ENCODE measurements around the gene EML6. TPM values are rescaled to one million over a fixed set of nuclear protein-coding genes. Genes with fewer than 3 reads are reported as not detected.

The EML6 gene
- total RNA-seq, 1 donor from 2014 or later = 10.4 TPM

DNA sequence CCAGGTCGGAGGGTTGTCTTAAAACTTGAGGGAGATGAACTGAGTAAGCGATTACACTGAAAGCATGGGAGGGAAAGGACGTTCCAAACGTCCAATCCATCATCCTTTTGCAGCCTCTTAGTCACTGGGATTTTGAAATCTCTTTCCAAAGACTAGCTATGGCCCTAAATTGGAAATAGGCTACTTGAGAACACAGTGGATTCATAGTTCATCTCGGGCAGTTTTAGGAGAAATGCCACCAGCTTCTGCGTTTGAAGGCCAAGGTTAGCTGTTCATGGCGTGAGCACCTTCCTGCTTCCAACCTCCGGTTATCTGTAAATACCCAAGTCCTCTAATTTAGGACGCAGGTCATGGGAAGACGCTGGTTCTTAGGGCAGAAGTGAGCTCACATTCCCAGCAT is 821 bp upstream of the EML6 start:
- peak overlapping the region; percentile 55 to 89 (median 81) for H3K9ac ChIP-seq (ENCODE audit: low read depth in 1 of 3, low read length in 3 of 3)
- peaks cover 8 to 17% (median 9%) of the 10 kb centered on the region in 3 donors for H3K4me1 ChIP-seq (ENCODE audit: control insufficient read depth in 3 of 3, insufficient read depth in 3 of 3, low read length in 3 of 3)
- H3K9me3 ChIP-seq (ENCODE audit: control insufficient read depth in 3 of 3, low read length in 3 of 3) = no peaks in the 10 kb centered on the region
- no peaks in the 10 kb centered on the region for H3K36me3 ChIP-seq (ENCODE audit: control insufficient read depth in 3 of 3, insufficient read depth in 3 of 3, low read length in 3 of 3)
- H3K27ac ChIP-seq (ENCODE audit: low read depth, low read length) = peak overlapping the region; percentile 33
- H3K4me3 ChIP-seq (ENCODE audit: low read length in 3 of 3) = peak overlapping the region; percentile 76 to 93 (median 86)
- H3K27me3 ChIP-seq (ENCODE audit: control insufficient read depth in 3 of 3, insufficient read depth in 3 of 3, low read length in 3 of 3) = peaks cover 0 to 3% (median 0%) of the 10 kb centered on the region in 3 donors

- peaks cover 0 to 3% (median 0%) of the 10 kb centered on the region in 3 donors for H3K27me3 ChIP-seq (ENCODE audit: control insufficient read depth in 3 of 3, insufficient read depth in 3 of 3, low read length in 3 of 3)
- H3K9me3 ChIP-seq (ENCODE audit: control insufficient read depth in 3 of 3, low read length in 3 of 3) = no peaks in the 10 kb centered on the region
- no peak overlapping the region for H3K27ac ChIP-seq (ENCODE audit: low read depth, low read length)
- peak overlapping the region; percentile 63 to 72 (median 71) for H3K9ac ChIP-seq (ENCODE audit: low read depth in 1 of 3, low read length in 3 of 3)
- H3K36me3 ChIP-seq (ENCODE audit: control insufficient read depth in 3 of 3, insufficient read depth in 3 of 3, low read length in 3 of 3) = no peaks in the 10 kb centered on the region
- peaks cover 8 to 17% (median 9%) of the 10 kb centered on the region in 3 donors for H3K4me1 ChIP-seq (ENCODE audit: control insufficient read depth in 3 of 3, insufficient read depth in 3 of 3, low read length in 3 of 3)
- peak overlapping the region; percentile 76 to 93 (median 80) for H3K4me3 ChIP-seq (ENCODE audit: low read length in 3 of 3)
Measured at GRCh38 chr2:54723996-54724559, 616 bp downstream of the EML6 start.

DNA sequence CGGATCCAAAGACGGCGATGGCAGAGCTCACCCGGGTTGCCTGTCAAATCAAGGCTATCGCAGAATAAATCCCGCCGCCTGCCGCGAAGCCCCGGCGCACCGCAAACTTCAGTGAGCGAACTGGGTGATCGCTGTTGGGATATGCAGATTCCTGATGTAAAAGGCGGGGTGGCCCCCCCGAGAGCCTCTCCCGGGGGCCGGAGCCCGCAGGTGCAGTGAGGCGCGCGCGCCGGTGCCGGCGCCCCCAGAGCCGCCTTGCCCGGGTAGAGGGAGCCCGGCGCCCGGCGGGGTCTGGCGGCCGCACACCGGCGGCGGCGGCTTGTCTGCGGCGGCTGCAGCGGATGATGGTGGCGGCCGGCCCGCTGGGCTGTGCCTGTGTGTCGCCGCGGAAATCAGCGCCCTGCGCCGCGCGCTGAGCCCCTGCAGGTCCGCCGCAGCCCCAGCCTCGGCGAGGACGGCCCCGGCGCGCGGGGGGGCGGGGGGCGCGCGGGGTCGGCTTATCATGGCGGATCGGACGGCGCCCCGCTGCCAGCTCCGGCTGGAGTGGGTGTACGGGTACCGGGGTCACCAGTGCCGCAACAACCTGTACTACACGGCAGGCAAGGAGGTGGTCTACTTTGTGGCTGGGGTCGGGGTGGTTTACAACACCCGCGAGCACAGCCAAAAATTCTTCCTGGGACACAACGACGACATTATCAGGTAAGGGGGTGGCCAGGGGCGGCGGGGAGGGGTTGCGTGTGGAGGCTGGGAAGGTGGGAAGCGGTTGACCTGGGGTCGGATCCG is 1.3 kb downstream of the EML6 start:
- H3K4me3 ChIP-seq (ENCODE audit: low read length in 3 of 3) = peak overlapping the region; percentile 76 to 93 (median 80)
- no peaks in the 10 kb centered on the region for H3K36me3 ChIP-seq (ENCODE audit: control insufficient read depth in 3 of 3, insufficient read depth in 3 of 3, low read length in 3 of 3)
- H3K4me1 ChIP-seq (ENCODE audit: control insufficient read depth in 3 of 3, insufficient read depth in 3 of 3, low read length in 3 of 3) = peaks cover 8 to 17% (median 9%) of the 10 kb centered on the region in 3 donors
- H3K9ac ChIP-seq (ENCODE audit: low read depth in 1 of 3, low read length in 3 of 3) = peak overlapping the region in 2 of 3 donors; percentile 71 to 72
- peaks cover 0 to 3% (median 0%) of the 10 kb centered on the region in 3 donors for H3K27me3 ChIP-seq (ENCODE audit: control insufficient read depth in 3 of 3, insufficient read depth in 3 of 3, low read length in 3 of 3)
- no peak overlapping the region for H3K27ac ChIP-seq (ENCODE audit: low read depth, low read length)
- H3K9me3 ChIP-seq (ENCODE audit: control insufficient read depth in 3 of 3, low read length in 3 of 3) = no peaks in the 10 kb centered on the region

DNA sequence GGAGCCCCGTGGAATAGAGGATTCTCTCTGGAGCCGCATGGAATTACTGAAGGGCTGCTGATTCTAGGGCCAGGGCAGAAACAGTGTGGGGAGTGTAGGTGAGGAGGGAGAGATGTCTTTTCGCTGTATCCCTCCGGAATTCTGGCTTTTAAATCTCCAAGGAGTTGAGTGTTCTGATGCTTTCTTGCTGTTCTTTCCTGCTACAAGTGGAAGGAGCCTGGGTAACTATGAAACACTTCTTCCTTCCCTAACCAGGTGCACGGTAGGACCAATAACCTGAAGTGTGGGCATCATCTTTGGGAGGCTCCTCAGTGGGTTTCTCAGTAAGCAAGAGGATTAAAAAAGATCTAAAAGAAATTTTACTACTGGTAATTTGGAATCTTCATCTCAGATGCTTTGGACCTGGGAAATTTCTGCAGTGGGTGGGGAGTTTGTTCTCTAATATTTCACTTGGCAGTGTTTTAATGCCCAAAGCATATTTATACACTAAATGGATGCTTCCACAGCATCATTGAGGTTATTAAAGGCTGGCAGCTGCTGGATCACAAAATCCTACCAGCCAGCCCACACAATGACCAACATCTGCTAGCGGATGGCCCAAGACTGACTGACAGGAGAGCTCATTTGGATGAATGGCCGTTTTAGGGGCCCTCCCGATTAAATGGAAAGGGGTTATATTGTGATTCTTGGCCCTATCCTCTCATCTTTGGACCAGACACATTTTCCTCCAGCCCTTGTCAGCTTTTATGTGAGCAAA is 2.1 kb downstream of the EML6 start:
- Histone ChIP-seq H3K36me3 (ENCODE audit: control insufficient read depth in 3 of 3, insufficient read depth in 3 of 3, low read length in 3 of 3) (no peaks in the 10 kb centered on the region), H3K4me3 (ENCODE audit: low read length in 3 of 3) (no peak overlapping the region), H3K27ac (ENCODE audit: low read depth, low read length) (no peak overlapping the region), H3K9ac (ENCODE audit: low read depth in 1 of 3, low read length in 3 of 3) (peak overlapping the region in 2 of 3 donors; percentile 34 to 71), H3K4me1 (ENCODE audit: control insufficient read depth in 3 of 3, insufficient read depth in 3 of 3, low read length in 3 of 3) (peaks cover 8 to 17% (median 9%) of the 10 kb centered on the region in 3 donors), H3K9me3 (ENCODE audit: control insufficient read depth in 3 of 3, low read length in 3 of 3) (no peaks in the 10 kb centered on the region), H3K27me3 (ENCODE audit: control insufficient read depth in 3 of 3, insufficient read depth in 3 of 3, low read length in 3 of 3) (peaks cover 0 to 3% (median 0%) of the 10 kb centered on the region in 3 donors)

- Histone ChIP-seq H3K27me3 (ENCODE audit: control insufficient read depth in 3 of 3, insufficient read depth in 3 of 3, low read length in 3 of 3) (peaks cover 0 to 3% (median 0%) of the 10 kb centered on the region in 3 donors), H3K4me1 (ENCODE audit: control insufficient read depth in 3 of 3, insufficient read depth in 3 of 3, low read length in 3 of 3) (peaks cover 8 to 17% (median 9%) of the 10 kb centered on the region in 3 donors), H3K4me3 (ENCODE audit: low read length in 3 of 3) (no peak overlapping the region), H3K27ac (ENCODE audit: low read depth, low read length) (no peak overlapping the region), H3K9me3 (ENCODE audit: control insufficient read depth in 3 of 3, low read length in 3 of 3) (no peaks in the 10 kb centered on the region), H3K9ac (ENCODE audit: low read depth in 1 of 3, low read length in 3 of 3) (no peak overlapping the region), H3K36me3 (ENCODE audit: control insufficient read depth in 3 of 3, insufficient read depth in 3 of 3, low read length in 3 of 3) (no peaks in the 10 kb centered on the region)
Measured at GRCh38 chr2:54726431-54726830, 3.0 kb downstream of the EML6 start.

- Histone ChIP-seq H3K4me1 (ENCODE audit: control insufficient read depth in 3 of 3, insufficient read depth in 3 of 3, low read length in 3 of 3) (peaks cover 8 to 17% (median 9%) of the 10 kb centered on the region in 3 donors), H3K4me3 (ENCODE audit: low read length in 3 of 3) (no peak overlapping the region), H3K27me3 (ENCODE audit: control insufficient read depth in 3 of 3, insufficient read depth in 3 of 3, low read length in 3 of 3) (peaks cover 0 to 3% (median 0%) of the 10 kb centered on the region in 3 donors)
Measured at GRCh38 chr2:54726940-54727339, 3.5 kb downstream of the EML6 start.

DNA sequence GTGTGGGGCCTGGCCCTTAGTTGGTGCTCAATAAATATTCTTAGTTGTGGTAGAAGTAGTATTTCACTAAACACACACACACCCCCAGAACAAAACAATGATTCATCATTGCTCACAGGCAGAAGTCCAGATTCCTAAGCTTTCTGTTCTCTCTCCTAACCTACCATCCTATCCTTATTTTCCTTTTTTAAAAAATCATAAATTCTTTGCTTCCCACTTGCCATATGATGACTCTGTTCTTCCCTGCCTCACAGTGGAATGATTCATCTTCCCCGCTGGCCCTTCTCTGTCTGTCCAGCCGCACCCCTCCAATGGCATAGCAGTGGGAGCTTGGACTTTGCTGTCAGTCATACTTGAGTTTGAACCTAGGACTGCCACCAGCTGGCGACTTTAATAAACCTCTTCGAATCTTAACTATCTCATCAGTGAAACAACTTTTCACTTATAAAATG is 5.2 kb downstream of the EML6 start:
- Histone ChIP-seq H3K4me3 (ENCODE audit: low read length in 3 of 3) (no peak overlapping the region), H3K9me3 (ENCODE audit: control insufficient read depth in 3 of 3, low read length in 3 of 3) (no peaks in the 10 kb centered on the region)

More at GRCh38 chr2:54726940-54727339, 3.5 kb downstream of the EML6 start:
- no peaks in the 10 kb centered on the region for H3K36me3 ChIP-seq (ENCODE audit: control insufficient read depth in 3 of 3, insufficient read depth in 3 of 3, low read length in 3 of 3)
- H3K27ac ChIP-seq (ENCODE audit: low read depth, low read length) = no peak overlapping the region
- no peak overlapping the region for H3K9ac ChIP-seq (ENCODE audit: low read depth in 1 of 3, low read length in 3 of 3)
- no peaks in the 10 kb centered on the region for H3K9me3 ChIP-seq (ENCODE audit: control insufficient read depth in 3 of 3, low read length in 3 of 3)

GRCh38 chr2:54735636-54736035 is 12.2 kb downstream of the EML6 start:
- H3K4me1 ChIP-seq (ENCODE audit: control insufficient read depth in 3 of 3, insufficient read depth in 3 of 3, low read length in 3 of 3) = no peaks in the 10 kb centered on the region
- no peaks in the 10 kb centered on the region for H3K27me3 ChIP-seq (ENCODE audit: control insufficient read depth in 3 of 3, insufficient read depth in 3 of 3, low read length in 3 of 3)
- H3K36me3 ChIP-seq (ENCODE audit: control insufficient read depth in 3 of 3, insufficient read depth in 3 of 3, low read length in 3 of 3) = no peaks in the 10 kb centered on the region
- H3K9me3 ChIP-seq (ENCODE audit: control insufficient read depth in 3 of 3, low read length in 3 of 3) = no peaks in the 10 kb centered on the region
- no peak overlapping the region for H3K9ac ChIP-seq (ENCODE audit: low read depth in 1 of 3, low read length in 3 of 3)
- no peak overlapping the region for H3K4me3 ChIP-seq (ENCODE audit: low read length in 3 of 3)
- H3K27ac ChIP-seq (ENCODE audit: low read depth, low read length) = no peak overlapping the region

More for the DNA sequence above, 5.2 kb downstream of the EML6 start:
- H3K27me3 ChIP-seq (ENCODE audit: control insufficient read depth in 3 of 3, insufficient read depth in 3 of 3, low read length in 3 of 3) = peaks cover 0 to 3% (median 0%) of the 10 kb centered on the region in 3 donors
- no peak overlapping the region for H3K27ac ChIP-seq (ENCODE audit: low read depth, low read length)
- H3K9ac ChIP-seq (ENCODE audit: low read depth in 1 of 3, low read length in 3 of 3) = no peak overlapping the region
- H3K36me3 ChIP-seq (ENCODE audit: control insufficient read depth in 3 of 3, insufficient read depth in 3 of 3, low read length in 3 of 3) = no peaks in the 10 kb centered on the region
- peaks cover 4 to 9% (median 5%) of the 10 kb centered on the region in 3 donors for H3K4me1 ChIP-seq (ENCODE audit: control insufficient read depth in 3 of 3, insufficient read depth in 3 of 3, low read length in 3 of 3)

DNA sequence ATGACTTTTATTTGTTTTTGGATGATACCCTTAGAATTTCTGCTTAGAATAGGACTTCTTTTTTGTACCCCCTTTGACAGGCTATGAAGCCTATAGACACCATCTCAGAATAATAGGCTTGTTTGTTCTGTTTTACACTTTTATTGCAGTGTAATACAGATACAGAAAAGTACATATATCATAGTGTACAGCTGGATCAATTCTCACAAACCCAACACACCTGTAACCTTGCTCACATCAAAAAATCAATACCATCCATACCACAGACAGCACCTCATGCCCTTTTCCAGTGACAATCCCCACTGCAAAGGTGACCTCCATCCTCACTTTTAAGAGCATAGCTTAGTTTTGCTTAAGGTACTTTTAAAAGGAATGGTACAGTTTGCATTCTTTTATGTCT is 14.8 kb downstream of the EML6 start:
- H3K27me3 ChIP-seq (ENCODE audit: control insufficient read depth in 3 of 3, insufficient read depth in 3 of 3, low read length in 3 of 3) = no peaks in the 10 kb centered on the region
- no peaks in the 10 kb centered on the region for H3K36me3 ChIP-seq (ENCODE audit: control insufficient read depth in 3 of 3, insufficient read depth in 3 of 3, low read length in 3 of 3)
- H3K9me3 ChIP-seq (ENCODE audit: control insufficient read depth in 3 of 3, low read length in 3 of 3) = no peaks in the 10 kb centered on the region
- no peak overlapping the region for H3K4me3 ChIP-seq (ENCODE audit: low read length in 3 of 3)
- H3K4me1 ChIP-seq (ENCODE audit: control insufficient read depth in 3 of 3, insufficient read depth in 3 of 3, low read length in 3 of 3) = no peaks in the 10 kb centered on the region
- H3K9ac ChIP-seq (ENCODE audit: low read depth in 1 of 3, low read length in 3 of 3) = no peak overlapping the region
- H3K27ac ChIP-seq (ENCODE audit: low read depth, low read length) = no peak overlapping the region
